PFSK-1 (cell line): ENCODE measurements around the gene PGBD5.

ENCODE experiments used
- POLR2AphosphoS5 ChIP-seq: IDR thresholded peaks from 2 replicates; pipeline ENCODE4 v1.6.1; 2012; ENCODE audit warnings: low read depth, mild to moderate bottlenecking, control low read depth, low read length, moderate library complexity
- TAF1 ChIP-seq: IDR thresholded peaks from 2 replicates; pipeline ENCODE4 v1.6.1; 2012; ENCODE audit warnings: low read length, control low read depth, borderline replicate concordance; ENCODE audit not compliant: insufficient read depth

- TF ChIP-seq POLR2AphosphoS5 (no peak), TAF1 (no peak)
These were observed 11.4 kb downstream of the PGBD5 start for GRCh38 chr1:230414694-230415093.
